Thyroid gland (tissue), 4 donors: Measurements from ENCODE around the gene MSL2. TPM values are rescaled to one million over a fixed set of nuclear protein-coding genes. Genes with fewer than 3 reads are reported as not detected.
"Not testable (repeated sequence)": the region's sequence is repeated elsewhere in the genome, so short reads cannot be mapped to it uniquely, and the experiment has no call there.

Experiments
- DNase-seq, 2 donors: peaks; one replicate each; pipeline ENCODE4 v3.0.0-alpha.2; 2019
- H3K27ac ChIP-seq, 3 donors: fragments of 200-600 bp; sonication (generic); 1 replicate in 2 of 3; 2 replicates in 1 of 3; pipeline ENCODE4 v1.5.1; 2016 to 2019; ENCODE audit warnings: mild to moderate bottlenecking in 1 of 3, moderate library complexity in 1 of 3
- H3K27me3 ChIP-seq: fragments of 200-600 bp; sonication (generic); one replicate; pipeline ENCODE4 v1.5.1; 2019
- H3K36me3 ChIP-seq, 2 donors: fragments of 200-600 bp; sonication (generic); one replicate each; pipeline ENCODE4 v1.5.1; 2016 to 2019
- H3K4me1 ChIP-seq, 2 donors: fragments of 200-600 bp; sonication (generic); one replicate each; pipeline ENCODE4 v1.5.1; 2017 to 2019
- H3K4me3 ChIP-seq, 3 donors: fragments of 200-600 bp; sonication (generic); replicated peaks in 1 of 3; 1 replicate in 2 of 3; 2 replicates in 1 of 3; pipeline ENCODE4 v1.5.1; 2016; ENCODE audit warnings: mild to moderate bottlenecking in 1 of 3
- H3K9me3 ChIP-seq: fragments of 200-600 bp; sonication (generic); one replicate; pipeline ENCODE4 v1.5.1; 2017
- CTCF ChIP-seq, 6 experiments: fragments of 200-600 bp in 3 of 6; fragments of 450-650 bp in 3 of 6; sonication (generic) in 3 of 6; IDR thresholded peaks; one replicate each; pipeline ENCODE4 v1.5.1; 2016 to 2019; ENCODE audit warnings: antibody characterized with exemption in 6 of 6, mild to moderate bottlenecking in 2 of 6, inconsistent platforms in 1 of 6, moderate library complexity in 1 of 6
- POLR2A ChIP-seq, 2 donors: fragments of 450-650 bp; IDR thresholded peaks; one replicate each; pipeline ENCODE4 v1.6.1; 2017; ENCODE audit warnings: antibody characterized with exemption in 2 of 2, mild to moderate bottlenecking in 2 of 2, moderate library complexity in 1 of 2
- WGBS, 2 donors: methylation state at CpG; one replicate each; pipeline ENCODE4 v1.1.5; 2017; 5-methylcytosine and 5-hydroxymethylcytosine counted together
- intact Hi-C: fragments of 100-400 bp; cut with DNase I; formaldehyde crosslinking; loops from one replicate; pipeline ENCODE4 v1.15.1; 2023
- total RNA-seq, 4 donors: library from RNA; depleted of rRNA; stranded (reverse); fragments of >200 nt; gene quantifications; one replicate each; pipeline ENCODE4 v1.2.3, GENCODE V29; 2016

MSL2 gene
- total RNA-seq, 4 donors from 2014 or later, result 28.6 to 55.8 (median 44.4) TPM

GRCh38 chr3:136146981-136147729 lies 49.0 kb downstream of the MSL2 start:
- DNase-seq, result no peak
- intact Hi-C loops, result no loop called here
- Histone ChIP-seq H3K4me1 (peaks cover 7 to 8% of the 10 kb centered on the region in 2 donors), H3K4me3 (no peak overlapping the region), H3K9me3 (no peaks in the 10 kb centered on the region), H3K27me3 (no peaks in the 10 kb centered on the region), H3K27ac (no peak overlapping the region), H3K36me3 (peaks cover 0 to 4% of the 10 kb centered on the region in 2 donors)
- TF ChIP-seq CTCF (IDR thresholded peaks at IDR 0.05) (no peak), POLR2A (IDR thresholded peaks at IDR 0.05) (no peak)
- 94% methylated on average over 6 of the region's 6 CpGs for whole genome bisulfite sequencing, 2 donors

GRCh38 chr3:136144397-136144796 lies 51.7 kb downstream of the MSL2 start:
- H3K9me3 ChIP-seq, H3K4me3 ChIP-seq, intact Hi-C loops, H3K27me3 ChIP-seq, DNase-seq, H3K36me3 ChIP-seq, H3K27ac ChIP-seq: not testable (repeated sequence)
- peaks cover 4 to 11% of the 10 kb centered on the region in 2 donors for H3K4me1 ChIP-seq
- WGBS, 2 donors, result 91 to 98% methylated on average over 4 of the region's 4 CpGs

GRCh38 chr3:136142592-136142991 lies 53.5 kb downstream of the MSL2 start:
- Histone ChIP-seq H3K4me3 (no peak overlapping the region), H3K27ac (no peak overlapping the region), H3K27me3 (no peaks in the 10 kb centered on the region), H3K9me3 (no peaks in the 10 kb centered on the region), H3K4me1 (peaks cover 0 to 11% of the 10 kb centered on the region in 2 donors), H3K36me3 (no peaks in the 10 kb centered on the region)
- DNase-seq, result no peak
- TF ChIP-seq CTCF (IDR thresholded peaks at IDR 0.05) (no peak), POLR2A (IDR thresholded peaks at IDR 0.05) (no peak)
- WGBS, 2 donors, result 58 to 66% methylated on average over 3 of the region's 3 CpGs
- intact Hi-C loops, result no loop called here

- Histone ChIP-seq H3K36me3 (no peaks in the 10 kb centered on the region), H3K4me3 (no peak overlapping the region), H3K27ac (no peak overlapping the region), H3K27me3 (no peaks in the 10 kb centered on the region), H3K9me3 (no peaks in the 10 kb centered on the region), H3K4me1 (peaks cover 0 to 11% of the 10 kb centered on the region in 2 donors)
- 89 to 92% methylated on average over 4 of the region's 4 CpGs for WGBS, 2 donors
- no peak for TF ChIP-seq POLR2A (IDR thresholded peaks at IDR 0.05)
- DNase-seq, result no peak
- intact Hi-C loops, result no loop called here
These were observed 54.2 kb downstream of the MSL2 start for GRCh38 chr3:136141891-136142290.

- intact Hi-C loops, result no loop called here
These were observed 54.8 kb downstream of the MSL2 start for GRCh38 chr3:136141291-136141785.

More at GRCh38 chr3:136141291-136141785, 54.8 kb downstream of the MSL2 start:
- DNase-seq, result no peak
- TF ChIP-seq POLR2A (IDR thresholded peaks at IDR 0.05) (no peak), CTCF (IDR thresholded peaks at IDR 0.05) (no peak)
- Histone ChIP-seq H3K27me3 (no peaks in the 10 kb centered on the region), H3K36me3 (no peaks in the 10 kb centered on the region), H3K27ac (no peak overlapping the region), H3K4me1 (peaks cover 0 to 11% of the 10 kb centered on the region in 2 donors), H3K4me3 (no peak overlapping the region), H3K9me3 (no peaks in the 10 kb centered on the region)
